GM21526 (cell line): ENCODE results near the gene LTB4R.

Experiments used
- ATAC-seq: cut with Tn5 transposase; IDR thresholded peaks from one replicate; pipeline ENCODE4 v1.9.1; 2021; ENCODE audit warnings: moderate library complexity; ENCODE audit not compliant: unreplicated experiment, low FRiP score

Gene LTB4R

DNA sequence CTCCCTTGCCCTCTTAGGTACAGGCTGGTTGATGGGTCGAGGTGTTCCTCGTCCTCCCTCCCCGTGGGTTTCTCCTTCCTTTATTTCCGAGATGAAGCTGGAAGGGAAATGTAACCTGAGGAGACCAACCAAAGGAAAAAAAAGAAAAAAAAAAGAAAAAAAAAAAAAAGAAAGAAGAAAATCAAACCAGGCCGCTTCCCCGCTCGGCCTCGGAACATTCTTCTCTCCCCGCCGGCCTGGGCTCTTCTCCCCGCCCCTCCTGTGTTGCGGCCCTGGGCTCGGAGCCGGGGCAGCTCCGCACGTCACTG lies 55.1 kb downstream of the LTB4R start:
- no peak for ATAC-seq

GRCh38 chr14:24366721-24367513 lies 55.6 kb downstream of the LTB4R start:
- ATAC-seq = peak; percentile 40
